Measurements from ENCODE around the gene MAPKAP1.
"Not testable (repeated sequence)": the region's sequence is repeated elsewhere in the genome, so short reads cannot be mapped to it uniquely, and the experiment has no call there.

The MAPKAP1 gene

DNA sequence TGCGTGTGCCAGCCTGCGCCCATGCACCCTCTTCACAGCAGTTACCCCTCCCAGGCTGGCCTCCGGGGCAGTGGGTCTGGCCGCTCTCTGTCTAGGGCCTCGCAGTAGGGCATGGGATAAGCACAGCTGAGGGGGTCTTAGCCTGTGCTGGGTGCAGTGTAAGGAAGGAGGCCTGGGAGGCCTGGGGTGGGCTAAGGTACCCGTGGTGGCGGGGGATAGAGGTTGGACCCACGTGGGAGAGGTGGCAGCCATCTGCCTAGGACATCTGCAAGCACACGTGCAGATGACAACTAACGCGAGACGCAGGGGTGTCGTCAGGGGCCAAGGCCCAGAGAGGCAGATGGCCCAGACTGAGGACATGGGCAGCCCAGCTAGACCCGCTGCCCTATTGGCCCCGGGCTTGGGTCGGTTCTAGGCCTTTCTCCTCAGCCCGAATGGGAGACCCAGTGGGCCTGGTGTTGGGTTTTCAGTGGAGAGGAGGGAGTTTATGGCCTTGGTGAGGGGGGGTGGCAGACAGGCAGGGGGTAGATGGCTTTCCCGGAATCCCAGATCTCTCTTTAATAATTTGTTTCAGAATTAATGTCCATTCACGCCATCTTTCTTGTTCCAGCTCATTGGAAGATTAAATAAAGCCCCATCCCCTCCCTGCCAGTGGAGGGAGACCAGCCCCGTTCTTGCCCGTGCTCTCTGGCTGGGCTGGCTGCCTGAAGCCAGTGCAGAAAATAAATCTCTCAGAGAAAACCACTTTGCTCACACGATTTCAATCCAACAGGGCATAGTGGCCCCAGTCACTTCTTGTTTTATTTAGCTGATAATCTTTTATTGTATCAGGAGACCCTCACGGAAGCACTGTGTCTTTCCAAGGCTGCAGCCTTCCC, 291.2 kb downstream of the MAPKAP1 start:
- no peak for DNase-seq (ENCODE audit: low read depth, low spot score)

DNA sequence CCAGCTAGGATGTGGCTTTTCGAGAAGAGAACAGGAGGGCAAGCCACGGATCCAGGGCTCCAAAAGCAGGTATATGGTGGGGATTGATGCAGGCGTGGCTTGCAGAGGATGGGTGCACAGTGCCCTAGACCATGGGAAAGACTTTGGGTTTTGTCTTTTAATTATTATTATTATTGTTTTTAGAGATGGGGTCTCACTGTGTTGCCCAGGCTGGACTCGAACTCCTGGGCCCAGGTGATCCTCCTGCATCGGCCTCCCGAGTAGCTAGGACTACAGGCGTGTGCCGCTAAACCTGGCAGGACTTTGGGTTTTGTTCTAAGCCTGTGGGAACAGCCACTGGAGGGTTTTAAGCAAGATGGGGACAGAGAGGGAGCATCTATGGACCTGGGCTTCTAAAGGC, 293.4 kb downstream of the MAPKAP1 start:
- DNase-seq (ENCODE audit: low read depth, low spot score): no peak

DNA sequence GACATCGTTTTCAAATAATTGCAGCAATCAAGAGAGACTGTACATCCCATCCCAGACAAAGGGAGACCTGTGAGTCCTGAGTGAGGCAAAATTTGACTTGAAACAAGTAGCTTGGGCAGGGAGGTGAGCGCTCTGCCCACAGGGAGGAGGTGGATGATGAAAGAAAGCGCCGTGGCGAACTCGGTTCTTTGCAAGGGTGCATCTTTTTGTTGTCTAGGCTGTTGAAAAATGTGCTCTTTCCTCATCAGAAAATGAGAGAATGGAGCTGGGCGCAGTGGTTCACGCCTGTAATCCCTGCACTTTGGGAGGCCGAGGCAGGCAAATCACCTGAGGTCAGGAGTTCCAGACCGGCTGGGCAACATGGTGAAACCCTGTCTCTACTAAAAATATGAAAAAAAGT, 294.8 kb downstream of the MAPKAP1 start:
- no peak for DNase-seq (ENCODE audit: low read depth, low spot score)

DNA sequence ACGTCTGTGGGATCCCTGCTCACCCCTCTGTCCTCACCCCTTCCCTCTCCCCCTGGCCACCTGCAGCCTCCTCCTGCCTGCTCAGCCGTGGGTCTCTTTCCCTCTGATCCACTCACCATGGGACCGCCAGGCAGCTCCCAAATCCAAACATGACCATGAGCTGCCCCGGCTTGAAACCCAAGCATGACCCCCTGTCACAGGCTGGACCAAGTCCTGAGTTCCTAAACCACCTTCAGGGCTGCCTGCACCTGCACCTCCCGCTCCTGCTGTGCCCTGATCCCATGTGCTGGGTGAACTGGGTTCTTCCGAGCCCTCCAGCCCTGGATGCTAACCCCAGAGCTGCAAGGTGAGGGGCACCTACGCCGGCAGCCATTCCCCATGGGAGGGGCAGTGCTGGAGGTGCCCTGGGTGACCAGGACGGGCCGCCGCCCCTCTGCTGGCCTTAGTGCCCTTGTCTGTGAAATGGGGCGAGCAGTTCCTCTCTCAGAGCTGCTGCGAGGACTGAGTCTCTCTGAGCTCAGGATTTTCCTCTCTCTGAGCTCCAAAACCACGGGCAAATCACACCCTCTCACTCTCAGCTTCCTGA, 295.7 kb downstream of the MAPKAP1 start:
- DNase-seq (ENCODE audit: low read depth, low spot score): no peak

DNA sequence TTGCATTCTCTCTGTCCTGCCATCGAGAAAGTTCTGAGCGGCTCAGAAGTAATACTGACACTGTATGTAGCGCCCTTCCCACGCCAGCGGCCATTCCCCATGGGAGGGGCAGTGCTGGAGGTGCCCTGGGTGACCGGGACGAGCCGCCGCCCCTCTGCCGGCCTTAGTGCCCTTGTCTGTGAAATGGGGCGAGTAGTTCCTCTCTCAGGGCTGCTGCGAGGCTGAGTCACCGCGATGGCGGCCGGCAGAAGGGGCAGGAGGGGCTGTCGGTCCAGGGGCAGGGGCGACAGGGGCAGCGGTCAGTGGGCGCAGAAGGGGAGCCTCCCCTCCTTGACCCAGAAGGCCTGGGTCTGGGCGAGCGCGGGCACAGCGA, 296.5 kb downstream of the MAPKAP1 start:
- DNase-seq (ENCODE audit: low read depth, low spot score): no peak

DNA sequence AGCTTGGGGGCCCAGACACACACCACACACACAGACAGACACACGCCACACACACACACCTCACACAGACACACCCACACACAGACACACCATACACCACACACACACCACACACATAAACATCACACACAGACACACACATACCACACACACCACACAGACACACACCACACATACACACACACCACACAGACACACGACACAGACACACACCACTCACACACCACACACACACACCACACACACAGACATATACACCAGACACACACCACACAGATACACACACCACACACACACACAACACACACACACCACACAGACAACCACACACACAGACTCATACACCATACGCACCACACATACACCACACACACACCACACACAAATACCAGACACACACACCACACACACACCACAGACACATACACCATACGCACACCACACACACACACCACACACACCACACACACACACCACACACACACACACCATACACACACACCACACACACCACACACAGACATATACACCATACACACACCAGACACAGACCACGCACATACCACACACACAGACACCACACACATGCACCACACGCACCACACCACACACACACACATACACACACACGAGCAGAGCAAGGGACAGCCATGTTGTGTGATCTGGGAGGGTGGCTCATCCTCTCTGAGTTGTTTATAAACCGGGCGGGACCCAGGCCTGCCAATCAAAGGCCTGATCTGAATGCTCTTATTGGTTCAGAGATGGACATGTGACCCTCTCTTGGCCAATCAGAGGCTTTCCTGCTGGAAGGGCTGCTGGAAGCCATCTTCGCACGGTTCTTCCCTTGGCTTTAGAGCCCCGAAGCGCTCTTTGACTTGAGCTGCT, 297.1 kb downstream of the MAPKAP1 start:
- peak; percentile 23 for DNase-seq (ENCODE audit: low read depth, low spot score)

DNA sequence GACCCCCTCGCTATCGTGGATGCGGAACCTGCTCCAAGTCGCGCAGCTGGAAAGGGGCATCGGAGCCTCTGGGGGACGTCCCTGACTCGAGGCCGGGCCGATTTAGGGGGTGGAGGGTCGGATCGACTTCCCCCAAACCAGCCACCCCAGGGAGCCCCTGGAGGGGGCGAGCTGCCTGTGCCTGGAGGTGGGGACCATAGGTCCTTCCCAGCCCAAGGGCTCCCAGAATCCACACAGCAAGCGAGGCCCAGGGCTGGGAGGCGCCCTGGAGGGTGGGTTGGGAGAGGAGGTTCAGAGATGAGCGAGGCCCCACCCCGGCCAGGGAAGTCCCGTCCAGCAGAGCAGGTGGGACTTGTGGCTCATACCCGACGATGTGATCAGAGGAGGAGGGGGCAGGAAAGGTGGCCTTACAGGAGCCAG, 297.8 kb downstream of the MAPKAP1 start:
- DNase-seq (ENCODE audit: low read depth, low spot score): no peak

DNA sequence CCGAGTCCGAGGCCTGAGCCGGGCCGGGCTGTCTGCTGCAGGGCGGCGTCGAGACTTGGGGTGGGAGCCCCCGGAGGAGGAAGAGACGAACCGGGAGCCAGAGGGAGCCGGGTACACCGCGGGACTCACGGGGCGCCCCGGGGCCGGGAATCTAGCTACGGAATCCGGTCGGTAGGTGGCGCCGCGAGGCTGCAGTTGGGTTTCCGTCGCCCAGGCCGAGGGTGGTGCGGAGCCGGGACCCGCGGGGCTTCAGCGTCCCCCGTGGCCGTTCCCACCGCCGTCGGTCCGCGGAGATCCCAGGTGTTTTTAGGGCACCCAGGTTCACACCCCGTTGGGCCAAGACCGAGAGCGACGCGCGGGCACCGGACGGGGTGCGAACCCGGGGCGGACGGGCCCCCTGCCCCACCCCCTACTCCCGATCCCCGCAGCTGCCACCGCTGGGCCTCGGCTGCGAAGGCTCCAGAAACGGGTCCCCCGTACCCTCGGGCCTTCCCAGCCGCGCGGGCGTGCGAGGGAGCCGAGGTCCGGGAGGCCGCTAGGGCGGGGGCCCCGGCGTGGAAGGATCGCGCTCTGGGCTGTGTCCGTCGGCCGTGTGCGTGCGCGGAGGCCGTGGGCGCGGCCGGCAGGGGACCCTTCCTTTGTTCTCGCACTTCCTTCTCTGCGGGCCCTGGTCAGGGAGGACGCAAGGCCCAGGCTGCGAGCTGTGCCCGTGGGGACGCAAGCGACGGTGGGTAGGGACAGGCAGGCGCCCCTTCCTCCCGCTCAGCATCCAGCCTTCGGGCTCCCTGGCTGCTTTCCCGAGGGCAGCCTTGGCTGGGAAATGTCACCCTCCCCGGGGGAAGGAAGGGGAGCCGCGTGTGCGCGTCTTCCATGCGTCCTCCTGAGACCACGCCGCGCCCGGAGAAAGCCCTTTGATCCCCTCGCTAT, 298.8 kb downstream of the MAPKAP1 start:
- peak; percentile 90 for DNase-seq (ENCODE audit: low read depth, low spot score)

DNA sequence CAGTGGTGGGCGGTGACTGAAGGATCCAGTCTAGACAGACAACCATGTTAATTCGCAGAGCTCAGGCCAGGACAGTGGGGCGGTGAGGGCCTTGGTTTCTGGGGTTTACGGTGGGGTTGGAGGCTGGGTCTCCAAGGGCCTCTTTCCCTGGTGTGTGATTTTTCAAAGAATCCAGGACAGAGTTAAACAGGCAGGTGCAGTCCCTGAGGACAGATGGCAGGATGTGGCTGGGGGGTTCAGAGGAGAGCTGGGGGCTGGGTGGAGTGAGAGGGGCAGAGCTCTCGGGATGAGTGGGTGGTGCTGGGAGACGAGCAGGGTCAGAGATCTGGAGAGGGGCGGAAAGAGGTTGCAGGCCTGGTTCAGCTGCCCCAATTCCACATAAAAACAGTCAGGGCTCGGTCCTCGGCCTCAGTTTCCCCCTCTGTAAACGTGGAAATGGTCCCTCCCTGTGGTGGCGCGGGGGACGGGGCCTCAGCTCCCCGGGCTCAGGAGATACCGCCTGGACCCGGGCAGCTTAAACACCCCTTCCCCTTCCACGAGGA, 299.5 kb downstream of the MAPKAP1 start:
- DNase-seq (ENCODE audit: low read depth, low spot score): no peak

DNA sequence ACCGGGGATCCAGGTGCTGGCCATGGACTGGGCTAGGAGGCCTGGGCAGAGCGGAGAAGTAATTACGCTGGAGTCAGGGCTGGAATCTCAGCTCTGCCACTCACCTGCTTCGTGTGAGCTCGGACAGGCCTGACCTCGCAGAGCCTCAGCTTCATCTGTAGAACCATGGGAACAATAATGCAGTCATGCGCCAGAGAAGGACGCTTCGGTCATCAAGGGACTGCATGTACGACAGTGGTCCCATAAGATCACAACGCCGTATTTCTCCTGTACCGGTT, 300.3 kb downstream of the MAPKAP1 start:
- DNase-seq (ENCODE audit: low read depth, low spot score): no peak

DNA sequence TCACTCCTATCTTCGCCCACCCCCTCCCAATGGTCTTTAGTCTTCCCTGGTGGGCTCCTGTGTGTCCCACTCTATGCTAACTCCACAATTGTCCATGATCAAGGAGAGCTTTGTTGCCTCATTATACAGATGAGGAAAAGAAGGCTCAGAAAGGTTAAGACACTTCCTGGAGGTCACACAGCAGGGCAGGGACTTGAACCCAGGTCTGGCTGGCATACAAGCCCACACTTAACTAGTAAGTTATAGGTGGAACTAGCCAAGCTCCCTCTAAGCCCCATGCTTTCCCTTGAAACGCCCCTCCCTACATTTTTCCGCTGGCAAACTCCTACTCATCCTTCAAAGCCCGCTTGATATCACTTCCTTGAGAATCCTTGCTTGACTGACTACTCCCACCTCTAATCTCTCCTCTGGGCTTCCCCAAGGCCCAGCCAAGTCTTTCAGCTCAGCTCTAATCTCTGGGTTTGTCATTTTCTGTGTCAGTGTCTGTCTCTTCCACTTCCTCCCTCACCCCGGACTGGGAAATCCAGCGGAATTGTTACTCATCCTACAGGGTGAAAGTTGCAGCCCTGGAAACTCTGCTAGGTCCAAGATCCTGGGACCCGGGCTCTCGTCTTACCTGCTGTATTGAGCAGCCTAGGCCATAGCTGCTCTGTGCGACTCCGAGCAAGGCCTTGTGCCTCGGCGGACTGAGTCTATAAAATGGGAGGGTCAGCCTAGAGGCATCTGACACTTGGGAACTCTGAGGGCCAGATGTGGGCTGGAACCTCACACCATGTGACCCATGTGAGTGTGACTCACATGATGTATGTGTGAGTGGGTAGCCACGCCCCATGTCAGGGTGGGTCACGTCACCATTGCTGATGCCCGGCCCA, 300.8 kb downstream of the MAPKAP1 start:
- DNase-seq (ENCODE audit: low read depth, low spot score): no peak

DNA sequence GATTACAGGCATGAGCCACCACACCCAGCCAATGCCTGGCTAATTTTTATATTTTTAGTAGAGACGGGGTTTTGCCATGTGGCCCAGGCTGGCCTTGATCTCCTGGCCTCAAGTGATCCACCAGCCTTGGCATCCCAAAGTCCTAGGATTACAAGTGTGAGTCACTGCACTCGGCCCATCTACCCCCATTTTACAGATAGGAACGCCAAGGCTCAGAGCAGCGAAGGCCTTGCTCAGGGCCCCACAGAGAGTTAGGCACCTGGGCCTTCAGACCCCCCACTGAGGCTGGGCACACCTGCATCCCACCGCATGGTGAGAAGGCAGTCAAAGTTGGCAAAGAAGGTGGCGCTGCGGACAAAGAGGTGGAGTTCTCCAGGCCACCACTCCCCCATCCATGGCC, 302.3 kb downstream of the MAPKAP1 start:
- no peak for DNase-seq (ENCODE audit: low read depth, low spot score)

DNA sequence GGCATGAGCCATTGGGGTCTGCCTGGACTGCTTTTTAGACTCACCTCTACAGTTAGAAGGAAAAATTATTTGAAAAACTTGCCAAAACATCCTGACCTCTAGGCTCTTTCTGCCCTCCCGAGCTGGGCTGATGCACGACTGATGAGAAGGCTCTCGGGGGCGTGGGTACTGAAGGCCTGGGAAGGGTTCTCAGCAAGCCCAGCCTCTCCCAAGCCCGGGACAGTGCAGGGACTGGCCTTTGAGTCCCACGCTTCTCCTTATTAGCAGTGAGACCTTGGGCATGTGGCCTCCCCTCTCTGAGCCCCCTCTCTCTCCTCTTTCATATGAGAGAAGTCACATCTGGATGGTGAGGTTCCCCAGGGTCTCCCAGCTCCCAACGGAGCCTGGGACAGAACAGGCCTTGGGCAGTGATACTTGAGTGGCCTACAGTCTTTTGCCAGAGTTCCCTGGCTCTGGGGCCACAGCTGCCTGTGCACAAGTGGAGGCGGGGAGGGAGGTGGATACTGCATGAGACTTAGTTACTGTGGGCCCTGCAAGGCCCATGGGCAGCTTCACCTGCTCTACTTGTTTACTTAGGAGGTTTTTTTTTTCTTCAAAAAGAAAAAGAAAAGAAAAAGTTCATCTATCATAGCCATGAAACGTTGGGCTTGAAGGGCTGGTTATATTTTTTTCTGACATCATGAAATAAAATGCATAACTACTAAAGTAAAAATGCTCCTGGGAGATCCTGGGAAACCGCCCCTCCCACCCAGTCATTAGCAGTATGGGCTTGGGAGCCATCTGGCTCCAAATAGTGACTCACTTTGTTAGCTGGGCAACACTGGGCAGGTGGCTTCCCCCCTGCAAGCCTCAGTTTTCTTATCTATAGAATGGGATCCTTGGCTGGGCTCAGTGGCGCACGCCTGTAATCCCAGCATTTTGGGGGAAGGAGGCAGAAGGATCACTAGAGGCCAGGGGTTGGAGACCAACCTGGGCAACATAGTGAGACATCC, 306.0 kb downstream of the MAPKAP1 start:
- DNase-seq (ENCODE audit: low read depth, low spot score): no peak

DNA sequence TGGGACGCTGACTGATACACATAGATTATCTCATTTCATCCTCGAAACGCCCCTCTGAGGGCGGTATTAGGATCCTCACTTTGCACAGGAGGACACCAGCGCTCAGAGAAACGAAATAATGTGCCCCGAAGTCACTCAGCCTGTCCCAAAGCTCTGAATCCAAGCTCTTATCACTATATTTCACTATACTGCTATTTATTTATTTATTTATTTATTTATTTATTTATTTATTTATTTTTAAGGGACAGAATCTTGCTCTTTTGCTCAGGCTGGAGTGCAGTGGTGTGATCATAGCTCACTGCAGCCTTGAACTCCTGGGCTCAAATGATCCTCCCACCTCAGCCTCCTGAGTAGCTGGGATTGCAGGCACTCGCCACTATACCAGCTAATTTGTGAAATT, 306.8 kb downstream of the MAPKAP1 start:
- DNase-seq (ENCODE audit: low read depth, low spot score): not testable (repeated sequence)

DNA sequence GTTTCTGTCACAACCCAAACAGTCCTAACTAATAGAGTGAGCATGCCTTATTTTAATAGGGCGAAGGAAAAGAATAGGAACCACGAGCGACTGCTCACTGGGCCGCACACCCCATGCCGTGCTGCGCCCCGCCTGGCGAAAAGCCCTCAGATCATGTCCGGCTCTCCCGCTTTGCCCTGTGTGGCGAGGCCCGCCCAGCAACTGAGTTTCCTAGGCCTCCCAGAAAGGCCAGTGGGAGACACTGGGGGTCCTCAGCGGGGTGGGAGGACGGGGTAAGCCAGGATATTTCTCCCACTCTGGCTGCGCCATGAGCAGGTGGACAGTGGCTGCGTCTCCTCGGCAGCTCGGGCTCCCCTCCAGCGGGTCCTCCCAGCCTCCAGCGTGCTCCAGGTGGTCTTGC, 307.3 kb downstream of the MAPKAP1 start:
- no peak for DNase-seq (ENCODE audit: low read depth, low spot score)

DNA sequence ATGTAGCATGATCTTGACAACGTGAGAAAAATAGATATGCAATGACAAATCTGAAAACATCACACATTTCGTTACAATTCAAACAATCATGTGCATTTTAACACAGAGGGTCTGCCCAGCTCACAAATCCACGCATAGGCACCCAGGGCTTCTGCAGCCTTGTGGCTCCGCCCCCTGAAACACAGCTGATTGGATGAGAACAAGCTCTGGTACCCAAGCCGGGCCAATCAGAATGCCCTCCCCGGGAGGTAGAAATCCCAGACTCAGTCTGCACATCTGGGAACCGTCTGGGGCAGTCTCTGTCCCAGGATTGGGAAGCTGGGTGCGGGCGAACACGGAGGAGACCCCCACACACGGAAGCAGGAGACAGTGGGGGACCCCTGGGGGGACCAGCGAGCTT, 307.8 kb downstream of the MAPKAP1 start:
- DNase-seq (ENCODE audit: low read depth, low spot score): no peak

DNA sequence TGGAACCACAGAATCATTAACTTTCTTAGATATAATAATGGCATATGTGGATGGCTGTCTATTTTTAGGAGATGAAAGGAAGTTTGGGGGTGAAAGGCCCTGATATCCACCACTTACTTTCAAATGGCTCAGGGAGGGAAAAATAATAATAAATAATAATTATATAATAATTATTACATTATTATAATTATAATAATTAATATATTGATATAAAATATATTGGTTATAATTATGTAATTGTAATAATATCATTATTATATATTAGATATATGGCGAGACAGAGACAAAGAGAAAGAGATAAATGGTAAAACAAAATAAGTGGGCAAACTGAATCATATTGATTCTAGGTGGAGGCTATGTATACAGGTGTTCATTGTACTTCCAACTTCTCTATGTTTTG, 308.8 kb downstream of the MAPKAP1 start:
- DNase-seq (ENCODE audit: low read depth, low spot score): no peak

DNA sequence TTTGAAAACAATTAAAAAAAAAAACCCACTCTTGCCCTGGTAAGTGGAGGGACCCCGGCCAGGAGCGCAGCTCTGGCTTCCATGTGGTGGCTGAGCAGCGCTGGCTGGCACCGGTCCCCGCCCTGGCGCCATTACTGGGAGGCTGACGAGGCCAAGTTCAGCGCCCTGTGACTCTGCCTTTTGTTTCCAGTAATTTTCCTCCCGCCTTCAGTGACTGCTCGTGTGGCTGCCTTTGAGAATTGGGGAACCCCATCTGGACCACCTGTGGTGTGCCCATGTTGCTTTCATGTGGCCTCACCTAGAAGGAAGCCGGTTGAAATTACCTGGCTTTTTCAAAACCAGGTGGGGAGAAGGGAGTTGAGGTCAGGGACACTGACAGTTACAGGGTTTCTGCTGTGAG, 309.3 kb downstream of the MAPKAP1 start:
- no peak for DNase-seq (ENCODE audit: low read depth, low spot score)

DNA sequence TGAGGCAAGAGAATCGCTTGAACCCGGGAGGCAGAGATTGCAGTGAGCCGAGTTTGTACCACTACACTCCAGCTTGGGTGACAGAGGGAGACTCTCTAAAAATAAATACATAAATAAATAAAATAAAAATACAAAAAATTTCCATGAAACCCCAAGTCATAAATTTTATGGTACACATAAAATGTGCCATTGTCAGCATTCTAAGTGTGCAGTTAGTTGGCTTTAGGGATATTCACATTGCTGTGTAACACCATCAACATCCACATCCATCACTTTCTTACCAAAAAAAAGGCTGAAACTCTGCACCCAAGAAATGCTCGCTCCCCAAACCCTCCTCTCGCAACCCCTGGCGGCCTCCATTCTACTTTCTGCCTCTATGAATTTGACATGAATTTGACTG, 310.2 kb downstream of the MAPKAP1 start:
- DNase-seq (ENCODE audit: low read depth, low spot score): no peak
